H9 (cell line): ENCODE measurements around the gene SERINC3. TPM values are rescaled to one million over a fixed set of nuclear protein-coding genes. Genes with fewer than 3 reads are reported as not detected.

Experiments used
- DNase-seq: peaks from one replicate; pipeline ENCODE4 v3.0.0-alpha.2; 2017
- H2AFZ ChIP-seq: one replicate; pipeline ENCODE4 v1.6.1; 2013; ENCODE audit warnings: mild to moderate bottlenecking, low read length, control low read depth, moderate library complexity
- H2AK5ac ChIP-seq: 2 replicates; pipeline ENCODE4 v1.6.1; 2013; ENCODE audit warnings: low read length, control low read depth, mixed read lengths; ENCODE audit not compliant: insufficient read length
- H2BK120ac ChIP-seq: one replicate; pipeline ENCODE4 v1.6.1; 2013; ENCODE audit warnings: low read depth, mild to moderate bottlenecking, low read length, control low read depth, inconsistent platforms; ENCODE audit not compliant: poor library complexity, severe bottlenecking
- H2BK12ac ChIP-seq: 2 replicates; pipeline ENCODE4 v1.6.1; 2013; ENCODE audit warnings: low read length, control low read depth, mixed read lengths, low read depth; ENCODE audit not compliant: insufficient read length
- H2BK15ac ChIP-seq: 2 replicates; pipeline ENCODE4 v1.6.1; 2013; ENCODE audit warnings: low read depth, low read length, control low read depth
- H2BK20ac ChIP-seq: one replicate; pipeline ENCODE4 v1.6.1; 2013; ENCODE audit warnings: low read depth, mild to moderate bottlenecking, low read length, control low read depth, inconsistent platforms; ENCODE audit not compliant: poor library complexity, severe bottlenecking
- H2BK5ac ChIP-seq: 2 replicates; pipeline ENCODE4 v1.6.1; 2013; ENCODE audit warnings: low read length, control low read depth, mixed read lengths; ENCODE audit not compliant: insufficient read length
- H3K14ac ChIP-seq: 2 replicates; pipeline ENCODE4 v1.6.1; 2013; ENCODE audit warnings: low read length, control low read depth; ENCODE audit not compliant: insufficient read depth
- H3K18ac ChIP-seq: 2 replicates; pipeline ENCODE4 v1.6.1; 2013; ENCODE audit warnings: low read depth, mild to moderate bottlenecking, mixed read lengths, low read length, control low read depth; ENCODE audit not compliant: insufficient read length
- H3K23ac ChIP-seq: 2 replicates; pipeline ENCODE4 v1.6.1; 2013; ENCODE audit warnings: low read length, control low read depth, mixed read lengths, low read depth; ENCODE audit not compliant: insufficient read length
- H3K23me2 ChIP-seq: 2 replicates; pipeline ENCODE4 v1.6.1; 2013; ENCODE audit warnings: low read depth, mild to moderate bottlenecking, mixed read lengths, low read length, control low read depth; ENCODE audit not compliant: insufficient read length, poor library complexity, severe bottlenecking
- H3K27ac ChIP-seq: 2 replicates; pipeline ENCODE4 v1.5.1; 2013; ENCODE audit warnings: low read length, control low read depth, mixed read lengths, low read depth; ENCODE audit not compliant: insufficient read length
- H3K27me3 ChIP-seq: 2 replicates; pipeline ENCODE4 v1.6.1; 2013; ENCODE audit warnings: low read length, control low read depth, inconsistent platforms; ENCODE audit not compliant: insufficient read depth
- H3K4ac ChIP-seq: 2 replicates; pipeline ENCODE4 v1.6.1; 2013; ENCODE audit warnings: low read depth, mild to moderate bottlenecking, control low read depth, inconsistent platforms, low read length, moderate library complexity
- H3K4me1 ChIP-seq: 2 replicates; pipeline ENCODE4 v1.6.1; 2013; ENCODE audit warnings: low read length, control low read depth, inconsistent platforms; ENCODE audit not compliant: insufficient read depth
- H3K4me2 ChIP-seq: 2 replicates; pipeline ENCODE4 v1.6.1; 2013; ENCODE audit warnings: low read length, control low read depth, mixed read lengths; ENCODE audit not compliant: insufficient read length, insufficient read depth
- H3K56ac ChIP-seq: 2 replicates; pipeline ENCODE4 v1.6.1; 2013; ENCODE audit warnings: low read depth, mild to moderate bottlenecking, mixed read lengths, low read length, control low read depth; ENCODE audit not compliant: insufficient read length
- H3K79me1 ChIP-seq: 2 replicates; pipeline ENCODE4 v1.6.1; 2013; ENCODE audit warnings: low read depth, mild to moderate bottlenecking, moderate library complexity, low read length, control low read depth, inconsistent platforms; ENCODE audit not compliant: insufficient read depth, poor library complexity, severe bottlenecking
- H3K79me2 ChIP-seq: 2 replicates; pipeline ENCODE4 v1.6.1; 2013; ENCODE audit warnings: low read length, control low read depth, inconsistent platforms; ENCODE audit not compliant: insufficient read depth
- H3K9ac ChIP-seq: 2 replicates; pipeline ENCODE4 v1.6.1; 2013; ENCODE audit warnings: low read length, control low read depth, mixed read lengths; ENCODE audit not compliant: insufficient read length; ENCODE audit errors: extremely low read depth
- H3K9me3 ChIP-seq: one replicate; pipeline ENCODE4 v1.6.1; 2013; ENCODE audit warnings: low read depth, low read length, inconsistent platforms; ENCODE audit not compliant: control insufficient read depth
- H3T11ph ChIP-seq: one replicate; pipeline ENCODE4 v1.6.1; 2013; ENCODE audit warnings: mild to moderate bottlenecking, low read length, control low read depth, inconsistent platforms
- H4K20me1 ChIP-seq: one replicate; pipeline ENCODE4 v1.6.1; 2013; ENCODE audit not compliant: control insufficient read depth, insufficient read length, insufficient read depth
- H4K5ac ChIP-seq: 2 replicates; pipeline ENCODE4 v1.6.1; 2013; ENCODE audit warnings: low read depth, mild to moderate bottlenecking, mixed read lengths, low read length, control low read depth; ENCODE audit not compliant: insufficient read length
- H4K8ac ChIP-seq: replicated peaks from 2 replicates; pipeline ENCODE4 v1.6.1; 2013; ENCODE audit warnings: low read length, control low read depth, mixed read lengths, low read depth; ENCODE audit not compliant: insufficient read length
- H4K91ac ChIP-seq: 2 replicates; pipeline ENCODE4 v1.6.1; 2013; ENCODE audit warnings: low read depth, mild to moderate bottlenecking, moderate library complexity, mixed read lengths, low read length, control low read depth; ENCODE audit not compliant: insufficient read length
- H3K27ac Mint-ChIP-seq, 3 experiments: 2 replicates in 2 of 3; 3 replicates in 1 of 3; pipeline ENCODE4 v1.8.0; 2020 to 2021; ENCODE audit warnings: mixed read lengths in 3 of 3, mild to moderate bottlenecking in 1 of 3, moderate library complexity in 1 of 3
- H3K27me3 Mint-ChIP-seq: 2 replicates; pipeline ENCODE4 v1.8.0; 2021; ENCODE audit warnings: low read depth, mild to moderate bottlenecking, moderate library complexity, mixed read lengths
- H3K36me3 Mint-ChIP-seq, 3 experiments: 2 replicates in 2 of 3; 3 replicates in 1 of 3; pipeline ENCODE4 v1.8.0; 2020 to 2021; ENCODE audit warnings: low read depth in 3 of 3, mixed read lengths in 3 of 3; ENCODE audit not compliant: insufficient read depth in 1 of 3
- H3K4me1 Mint-ChIP-seq, 2 experiments: 2 replicates each; pipeline ENCODE4 v1.8.0; 2020; ENCODE audit warnings: mixed read lengths in 2 of 2
- H3K4me3 Mint-ChIP-seq, 2 experiments: 2 replicates in 1 of 2; 3 replicates in 1 of 2; pipeline ENCODE4 v1.8.0; 2020 to 2021; ENCODE audit warnings: mild to moderate bottlenecking in 2 of 2, mixed read lengths in 2 of 2, moderate library complexity in 1 of 2
- H3K9me3 Mint-ChIP-seq, 2 experiments: 2 replicates in 1 of 2; 3 replicates in 1 of 2; pipeline ENCODE4 v1.8.0; 2020; ENCODE audit warnings: mild to moderate bottlenecking in 2 of 2, mixed read lengths in 2 of 2, moderate library complexity in 1 of 2
- WGBS: extraction: QIAGEN DNeasy Blood & Tissue Kit; methylation state at CpG from one replicate; pipeline ENCODE4 v1.1.7; 2013; ENCODE audit warnings: missing lambda C conversion rate, low lambda C conversion rate, mixed read lengths; ENCODE audit not compliant: insufficient read length; ENCODE audit errors: extremely low coverage; 5-methylcytosine and 5-hydroxymethylcytosine counted together
- total RNA-seq: library from RNA; stranded (reverse); gene quantifications from 2 replicates; pipeline ENCODE4 v1.2.1, GENCODE V29; 2021
- TF ChIP-seq, protein P1 (sequence below): fragments of 200-600 bp; sonication (generic); conservative IDR thresholded peaks from 3 replicates; pipeline ENCODE4 v1.8.0; 2021; ENCODE audit warnings: antibody characterized with exemption, mild to moderate bottlenecking

SERINC3 gene
- total RNA-seq, 1 experiment from 2014 or later: 41.5 TPM

DNA sequence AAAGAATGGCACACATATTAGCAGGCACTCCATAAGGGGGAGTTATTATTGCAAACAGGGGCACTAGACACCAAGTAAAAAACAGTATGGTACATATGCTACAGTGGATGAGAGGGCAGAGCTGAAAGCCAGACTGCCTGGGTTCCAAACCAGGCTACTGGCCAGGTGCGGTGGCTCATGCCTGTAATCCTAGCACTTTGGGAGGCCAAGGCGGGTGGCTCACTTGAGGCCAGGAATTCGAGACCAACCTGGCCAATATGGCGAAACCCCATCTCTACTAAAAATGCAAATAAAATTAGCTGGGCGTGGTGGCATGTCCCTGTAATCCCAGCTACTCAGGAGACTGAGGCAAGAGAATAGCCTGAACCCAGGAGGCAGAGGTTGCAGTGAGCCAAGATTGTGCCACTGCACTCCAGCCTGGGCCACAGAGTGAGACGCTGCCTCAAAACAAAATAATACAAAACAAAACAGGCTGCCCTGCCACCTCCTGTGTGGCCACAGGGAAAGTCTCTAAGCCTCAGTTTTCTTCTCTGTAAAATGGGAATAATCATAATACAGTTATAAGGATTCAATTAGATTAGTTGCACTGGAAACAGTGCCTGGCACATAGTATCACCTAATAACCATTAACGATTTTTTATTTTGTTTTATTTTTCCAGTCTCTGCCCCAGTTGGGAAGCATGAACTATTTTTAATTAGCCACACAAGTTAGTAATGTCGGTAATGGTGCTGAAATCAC lies 53.7 kb downstream of the SERINC3 start:
- Histone ChIP-seq H3K23me2 (no peaks in the 10 kb centered on the region), H3K79me1 (no peaks in the 10 kb centered on the region), H2BK15ac (no peak overlapping the region), H3K4me1 (no peaks in the 10 kb centered on the region), H2BK120ac (no peak overlapping the region), H2AFZ (no peak overlapping the region), H3K14ac (no peak overlapping the region), H3K79me2 (no peaks in the 10 kb centered on the region), H3K27me3 (no peaks in the 10 kb centered on the region), H3K23ac (no peak overlapping the region), H3K4ac (no peak overlapping the region), H4K91ac (no peak overlapping the region), H2BK20ac (no peak overlapping the region), H2AK5ac (no peak overlapping the region), H4K5ac (no peak overlapping the region), H3K9me3 (no peaks in the 10 kb centered on the region), H3K27ac (no peak overlapping the region), H3K18ac (no peak overlapping the region), H3K9ac (no peak overlapping the region), H3K4me2 (no peak overlapping the region), H4K8ac (no peak overlapping the region), H3K56ac (no peak overlapping the region), H4K20me1 (no peaks in the 10 kb centered on the region), H2BK12ac (no peak overlapping the region), H2BK5ac (no peak overlapping the region), H3T11ph (no peak overlapping the region)
- TF ChIP-seq, protein P1, sequence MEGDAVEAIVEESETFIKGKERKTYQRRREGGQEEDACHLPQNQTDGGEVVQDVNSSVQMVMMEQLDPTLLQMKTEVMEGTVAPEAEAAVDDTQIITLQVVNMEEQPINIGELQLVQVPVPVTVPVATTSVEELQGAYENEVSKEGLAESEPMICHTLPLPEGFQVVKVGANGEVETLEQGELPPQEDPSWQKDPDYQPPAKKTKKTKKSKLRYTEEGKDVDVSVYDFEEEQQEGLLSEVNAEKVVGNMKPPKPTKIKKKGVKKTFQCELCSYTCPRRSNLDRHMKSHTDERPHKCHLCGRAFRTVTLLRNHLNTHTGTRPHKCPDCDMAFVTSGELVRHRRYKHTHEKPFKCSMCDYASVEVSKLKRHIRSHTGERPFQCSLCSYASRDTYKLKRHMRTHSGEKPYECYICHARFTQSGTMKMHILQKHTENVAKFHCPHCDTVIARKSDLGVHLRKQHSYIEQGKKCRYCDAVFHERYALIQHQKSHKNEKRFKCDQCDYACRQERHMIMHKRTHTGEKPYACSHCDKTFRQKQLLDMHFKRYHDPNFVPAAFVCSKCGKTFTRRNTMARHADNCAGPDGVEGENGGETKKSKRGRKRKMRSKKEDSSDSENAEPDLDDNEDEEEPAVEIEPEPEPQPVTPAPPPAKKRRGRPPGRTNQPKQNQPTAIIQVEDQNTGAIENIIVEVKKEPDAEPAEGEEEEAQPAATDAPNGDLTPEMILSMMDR: no peak
- no peaks in the 10 kb centered on the region; the same call in 1 of the 2 replicates for H3K27me3 Mint-ChIP-seq
- no peaks in the 10 kb centered on the region for H3K36me3 Mint-ChIP-seq
- no peaks in the 10 kb centered on the region for H3K9me3 Mint-ChIP-seq
- H3K4me3 Mint-ChIP-seq: no peak overlapping the region
- H3K27ac Mint-ChIP-seq: no peak overlapping the region
- WGBS: no CpG with 5 or more reads among the region's 8 CpGs
- peaks cover 10 to 12% of the 10 kb centered on the region in 2 experiments; a peak in 3 of 4 replicates for H3K4me1 Mint-ChIP-seq
- no peak for DNase-seq
